Choroid plexus epithelial cell (primary cell): ENCODE results near the gene OLIG1.

Source experiments
- DNase-seq: peaks from one replicate; pipeline ENCODE4 v3.0.0-alpha.2; 2010; ENCODE audit warnings: low read depth
- H3K4me3 ChIP-seq: 2 replicates; pipeline ENCODE4 v1.5.1; 2011; ENCODE audit warnings: low read depth, mild to moderate bottlenecking, control low read depth, low read length, moderate library complexity
- TF ChIP-seq, protein P1 (sequence below): conservative IDR thresholded peaks from 2 replicates; pipeline ENCODE4 v1.5.1; 2011; ENCODE audit warnings: low read depth, mild to moderate bottlenecking, control low read depth, inconsistent platforms, low read length, moderate library complexity

OLIG1 gene

DNA sequence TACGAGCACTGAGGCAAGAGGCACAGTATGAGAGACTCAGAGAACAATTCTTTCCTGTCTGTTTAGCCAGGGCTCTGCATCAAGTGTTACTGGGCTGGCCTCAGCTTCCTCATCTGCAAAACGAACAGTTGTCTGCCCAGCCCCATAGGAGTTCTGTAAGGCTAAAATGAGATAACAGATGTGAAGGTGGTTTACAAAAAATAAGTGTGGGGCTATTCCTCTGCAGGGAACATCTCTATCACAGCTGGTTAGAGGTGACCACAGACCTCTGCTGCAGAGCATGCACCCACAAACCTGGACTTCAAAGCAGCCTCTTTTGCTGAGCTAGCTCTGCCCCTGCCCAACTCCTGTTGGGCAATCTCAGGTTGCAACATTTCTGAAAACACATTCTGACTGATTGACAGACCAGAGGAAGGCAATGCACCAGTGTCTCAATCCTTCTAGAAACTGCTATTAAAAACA lies 10.5 kb upstream of the OLIG1 start:
- no peak overlapping the region for H3K4me3 ChIP-seq
- DNase-seq = no peak
- TF ChIP-seq, protein P1, sequence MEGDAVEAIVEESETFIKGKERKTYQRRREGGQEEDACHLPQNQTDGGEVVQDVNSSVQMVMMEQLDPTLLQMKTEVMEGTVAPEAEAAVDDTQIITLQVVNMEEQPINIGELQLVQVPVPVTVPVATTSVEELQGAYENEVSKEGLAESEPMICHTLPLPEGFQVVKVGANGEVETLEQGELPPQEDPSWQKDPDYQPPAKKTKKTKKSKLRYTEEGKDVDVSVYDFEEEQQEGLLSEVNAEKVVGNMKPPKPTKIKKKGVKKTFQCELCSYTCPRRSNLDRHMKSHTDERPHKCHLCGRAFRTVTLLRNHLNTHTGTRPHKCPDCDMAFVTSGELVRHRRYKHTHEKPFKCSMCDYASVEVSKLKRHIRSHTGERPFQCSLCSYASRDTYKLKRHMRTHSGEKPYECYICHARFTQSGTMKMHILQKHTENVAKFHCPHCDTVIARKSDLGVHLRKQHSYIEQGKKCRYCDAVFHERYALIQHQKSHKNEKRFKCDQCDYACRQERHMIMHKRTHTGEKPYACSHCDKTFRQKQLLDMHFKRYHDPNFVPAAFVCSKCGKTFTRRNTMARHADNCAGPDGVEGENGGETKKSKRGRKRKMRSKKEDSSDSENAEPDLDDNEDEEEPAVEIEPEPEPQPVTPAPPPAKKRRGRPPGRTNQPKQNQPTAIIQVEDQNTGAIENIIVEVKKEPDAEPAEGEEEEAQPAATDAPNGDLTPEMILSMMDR = no peak

DNA sequence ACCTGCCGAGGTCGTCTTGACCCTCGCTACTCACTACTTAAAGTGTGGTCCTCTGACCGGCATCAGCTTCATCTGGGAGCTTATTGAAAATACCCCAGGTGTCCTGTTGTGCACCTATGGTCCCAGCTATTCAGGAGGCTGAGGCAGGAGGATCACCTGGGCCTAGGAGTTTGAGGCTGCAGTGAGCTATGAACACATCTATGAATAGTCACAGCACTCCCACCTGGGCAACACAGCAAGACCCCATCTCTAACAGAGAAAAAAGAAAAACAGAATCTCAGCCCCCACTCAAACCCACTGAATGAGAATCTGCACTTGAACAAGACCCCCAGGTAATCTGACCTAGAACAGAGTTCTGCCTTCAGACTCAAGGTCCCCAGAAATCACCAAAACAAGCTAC lies 8.7 kb upstream of the OLIG1 start:
- H3K4me3 ChIP-seq = no peak overlapping the region
- TF ChIP-seq, protein P1 = no peak
- DNase-seq = no peak

DNA sequence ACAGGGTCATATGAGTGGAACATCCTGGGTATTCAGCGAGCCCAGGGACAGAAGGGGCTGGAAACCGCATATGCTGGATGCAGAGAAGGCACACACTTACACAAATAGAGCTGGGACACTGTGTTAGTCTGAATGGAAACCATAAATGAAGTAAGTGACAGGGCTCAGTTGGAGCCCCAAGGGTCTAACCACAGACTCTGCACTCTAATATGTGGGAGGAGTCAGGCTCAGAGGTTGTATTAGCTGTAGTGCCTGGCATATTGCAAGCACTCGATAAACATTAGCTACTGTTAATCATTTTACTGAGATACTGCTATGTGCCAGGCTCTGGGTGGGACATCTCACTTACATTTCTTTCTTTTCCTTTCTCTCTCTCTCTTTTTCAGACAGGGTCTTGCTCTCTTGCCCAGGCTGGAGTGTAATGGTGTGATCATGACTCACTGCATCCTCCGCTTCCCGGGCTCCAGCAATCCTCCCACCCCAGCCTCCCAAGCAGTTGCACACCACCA lies 6.5 kb upstream of the OLIG1 start:
- DNase-seq = no peak
- H3K4me3 ChIP-seq = no peak overlapping the region
- TF ChIP-seq, protein P1 = no peak

DNA sequence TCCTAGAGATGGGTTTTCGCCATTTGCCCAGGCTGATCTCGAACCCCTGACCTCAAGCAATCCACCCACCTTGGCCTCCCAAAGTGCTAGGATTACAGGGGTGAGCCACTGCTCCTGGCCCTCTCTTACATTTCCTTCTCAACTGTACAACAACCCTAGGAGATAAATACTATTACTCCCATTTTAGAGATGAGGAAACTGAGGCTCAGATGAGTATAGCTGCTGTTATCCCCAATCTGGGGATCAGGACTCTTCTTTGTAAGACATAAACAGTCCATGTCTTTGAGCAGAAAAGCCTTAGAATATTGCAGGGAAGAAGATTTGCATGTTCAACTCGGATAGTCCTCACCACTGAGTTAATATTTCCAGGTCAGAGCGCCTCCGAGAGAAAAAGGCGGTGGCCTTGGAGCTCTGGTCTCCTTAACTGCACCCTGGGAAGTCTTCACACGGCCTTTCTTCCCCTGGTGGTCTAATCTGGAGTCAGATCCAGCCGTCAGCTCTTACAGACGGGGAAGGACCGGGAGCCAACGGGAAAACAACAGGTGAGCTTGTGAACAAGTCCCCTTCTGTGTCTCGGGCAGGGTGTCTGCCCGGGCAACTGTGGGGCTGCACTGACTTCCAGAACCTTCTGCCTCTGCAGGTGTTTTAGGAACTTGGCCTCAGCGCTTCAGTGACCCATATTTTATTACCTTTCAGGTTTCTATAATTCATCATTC lies 5.9 kb upstream of the OLIG1 start:
- TF ChIP-seq, protein P1 = no peak
- H3K4me3 ChIP-seq = no peak overlapping the region
- DNase-seq = no peak

DNA sequence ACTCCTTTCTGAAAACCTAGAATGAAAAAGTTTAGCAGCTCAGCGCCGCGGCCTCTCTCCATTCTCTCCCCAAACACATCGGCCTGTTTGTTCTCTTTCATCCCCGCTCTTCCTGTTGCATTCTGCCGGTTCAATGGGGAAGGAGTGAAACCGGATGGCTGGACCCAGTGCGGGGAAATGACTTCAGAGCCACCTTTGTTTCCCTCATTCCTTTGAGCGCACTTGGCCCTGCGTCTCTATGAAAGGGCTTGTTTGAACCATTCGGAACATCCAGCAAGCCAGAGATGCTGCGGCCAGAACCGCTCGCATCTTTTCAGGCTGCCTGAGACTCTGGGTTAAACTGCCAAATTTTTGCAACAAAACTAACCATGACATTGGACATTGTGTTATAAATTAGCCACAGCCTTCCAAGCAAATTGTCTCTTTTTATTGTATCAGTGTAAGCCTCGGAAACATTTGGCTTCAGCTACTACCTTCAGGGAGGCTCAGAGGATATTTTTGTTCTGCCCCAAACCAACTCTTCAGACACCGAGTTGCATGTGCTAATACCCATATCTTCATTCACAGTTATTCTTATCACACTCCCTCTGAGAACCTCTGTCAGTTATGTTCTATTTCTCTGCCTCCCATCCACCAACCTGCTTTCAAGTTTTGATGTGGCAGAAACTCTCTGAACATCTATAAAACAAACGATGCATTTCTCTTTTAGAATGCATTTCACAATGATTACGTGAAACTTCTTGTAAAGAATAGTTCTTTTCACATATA lies 5.1 kb upstream of the OLIG1 start:
- TF ChIP-seq, protein P1 = no peak
- no peak for DNase-seq
- H3K4me3 ChIP-seq = no peak overlapping the region

DNA sequence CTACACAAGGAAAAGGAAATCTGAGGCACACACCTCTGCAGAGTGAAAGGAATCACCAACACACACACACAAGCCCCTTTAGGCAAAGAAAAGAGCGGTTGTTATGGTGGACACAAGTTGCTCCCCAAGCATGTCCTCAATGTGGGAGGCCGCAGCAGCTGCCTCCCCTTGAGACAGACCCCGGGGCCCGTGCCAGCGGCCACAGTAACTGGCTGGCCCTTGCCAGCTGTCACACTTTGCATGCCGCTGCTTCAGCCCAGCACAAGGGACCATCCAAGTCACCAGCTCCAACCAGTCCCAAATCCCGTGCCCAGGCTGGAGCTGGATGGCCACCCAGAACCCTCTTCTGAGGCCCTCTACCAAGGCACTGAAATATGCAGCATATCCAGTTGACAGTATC lies 2.9 kb upstream of the OLIG1 start:
- no peak for DNase-seq
- TF ChIP-seq, protein P1 = no peak
- no peak overlapping the region for H3K4me3 ChIP-seq

DNA sequence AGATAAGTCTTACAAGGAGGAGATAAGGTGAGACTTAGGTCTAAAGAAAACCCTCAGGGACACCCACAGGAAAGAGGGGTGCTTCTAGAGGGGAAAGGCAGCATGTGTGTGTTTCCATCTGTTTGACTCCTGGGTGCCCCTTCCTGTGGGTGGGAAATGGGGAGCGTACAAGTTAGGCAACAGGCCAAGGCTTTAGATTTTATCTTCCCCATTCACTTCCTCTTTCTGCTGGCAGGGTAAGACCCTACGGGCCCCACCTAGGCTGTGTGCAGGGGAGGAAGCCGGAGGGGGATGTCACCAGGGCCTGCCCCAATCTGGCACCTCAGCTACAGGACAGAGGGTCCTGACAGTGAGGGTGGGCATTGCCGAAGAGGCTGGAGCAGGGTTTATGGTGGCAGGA lies 2.5 kb upstream of the OLIG1 start:
- DNase-seq = no peak
- TF ChIP-seq, protein P1 = no peak
- no peak overlapping the region for H3K4me3 ChIP-seq
